Effector CD8-positive, alpha-beta T cell (primary cell): Measurements from ENCODE around the gene GHDC.
A peak's percentile ranks its signal among the peaks of the same experiment; 100 is the strongest.
"Not testable (repeated sequence)": the region's sequence is repeated elsewhere in the genome, so short reads cannot be mapped to it uniquely, and the experiment has no call there.

Source experiments
- DNase-seq: peaks from one replicate; lab custom pipeline; 2025; lab: John Stamatoyannopoulos, UW
- total RNA-seq, 4 experiments: gene quantifications; one replicate each; lab custom pipeline; 2026; lab: John Stamatoyannopoulos, UW

Gene GHDC
- total RNA-seq: 26.2 to 33.0 (median 28.1) reads per million in 4 experiments

GRCh38 chr17:42193969-42194899 is at the start of gene GHDC:
GHDC (minus strand) TSS chr17:42194494; CDS start chr17:42193581, 913 bp downstream.
- DNase-seq: peak; percentile 68

GRCh38 chr17:42243493-42243982 is 49.2 kb upstream of the GHDC start:
- no peak for DNase-seq

- DNase-seq: no peak
Measured at GRCh38 chr17:42241871-42242270, 47.6 kb upstream of the GHDC start.

GRCh38 chr17:42240863-42241262 is 46.6 kb upstream of the GHDC start:
- DNase-seq: not testable (repeated sequence)

GRCh38 chr17:42240201-42240600 is 45.9 kb upstream of the GHDC start:
- DNase-seq: no peak

GRCh38 chr17:42239576-42239975 is 45.3 kb upstream of the GHDC start:
- not testable (repeated sequence) for DNase-seq

- DNase-seq: no peak
Measured at GRCh38 chr17:42236760-42237159, 42.5 kb upstream of the GHDC start.

GRCh38 chr17:42233994-42234393 is 39.7 kb upstream of the GHDC start:
- DNase-seq: no peak

- DNase-seq: no peak
Measured at GRCh38 chr17:42233156-42233555, 38.9 kb upstream of the GHDC start.

GRCh38 chr17:42230225-42230624 is 35.9 kb upstream of the GHDC start:
- DNase-seq: no peak

- no peak for DNase-seq
Measured at GRCh38 chr17:42227849-42228700, 33.8 kb upstream of the GHDC start.

GRCh38 chr17:42225646-42226045 is 31.4 kb upstream of the GHDC start:
- DNase-seq: no peak

- no peak for DNase-seq
Measured at GRCh38 chr17:42224651-42225050, 30.4 kb upstream of the GHDC start.

- DNase-seq: peak; percentile 10
Measured at GRCh38 chr17:42221886-42222745, 27.8 kb upstream of the GHDC start.

GRCh38 chr17:42219280-42219679 is 25.0 kb upstream of the GHDC start:
- DNase-seq: not testable (repeated sequence)

- no peak for DNase-seq
Measured at GRCh38 chr17:42214156-42214555, 19.9 kb upstream of the GHDC start.

- no peak for DNase-seq
Measured at GRCh38 chr17:42212382-42212781, 18.1 kb upstream of the GHDC start.

- not testable (repeated sequence) for DNase-seq
Measured at GRCh38 chr17:42211921-42212341, 17.6 kb upstream of the GHDC start.

GRCh38 chr17:42210046-42210445 is 15.8 kb upstream of the GHDC start:
- no peak for DNase-seq

GRCh38 chr17:42206153-42206612 is 11.9 kb upstream of the GHDC start:
- DNase-seq: not testable (repeated sequence)

GRCh38 chr17:42203354-42203753 is 9.1 kb upstream of the GHDC start:
- DNase-seq: no peak
